NCI-H2171 (cell line): ENCODE results near the gene ALB.

Experiments
- DNase-seq: peaks from one replicate; lab custom pipeline; 2025; lab: John Stamatoyannopoulos, UW

ALB gene

DNA sequence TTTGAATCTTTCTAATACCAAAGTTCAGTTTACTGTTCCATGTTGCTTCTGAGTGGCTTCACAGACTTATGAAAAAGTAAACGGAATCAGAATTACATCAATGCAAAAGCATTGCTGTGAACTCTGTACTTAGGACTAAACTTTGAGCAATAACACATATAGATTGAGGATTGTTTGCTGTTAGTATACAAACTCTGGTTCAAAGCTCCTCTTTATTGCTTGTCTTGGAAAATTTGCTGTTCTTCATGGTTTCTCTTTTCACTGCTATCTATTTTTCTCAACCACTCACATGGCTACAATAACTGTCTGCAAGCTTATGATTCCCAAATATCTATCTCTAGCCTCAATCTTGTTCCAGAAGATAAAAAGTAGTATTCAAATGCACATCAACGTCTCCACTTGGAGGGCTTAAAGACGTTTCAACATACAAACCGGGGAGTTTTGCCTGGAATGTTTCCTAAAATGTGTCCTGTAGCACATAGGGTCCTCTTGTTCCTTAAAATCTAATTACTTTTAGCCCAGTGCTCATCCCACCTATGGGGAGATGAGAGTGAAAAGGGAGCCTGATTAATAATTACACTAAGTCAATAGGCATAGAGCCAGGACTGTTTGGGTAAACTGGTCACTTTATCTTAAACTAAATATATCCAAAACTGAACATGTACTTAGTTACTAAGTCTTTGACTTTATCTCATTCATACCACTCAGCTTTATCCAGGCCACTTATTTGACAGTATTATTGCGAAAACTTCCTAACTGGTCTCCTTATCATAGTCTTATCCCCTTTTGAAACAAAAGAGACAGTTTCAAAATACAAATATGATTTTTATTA lies 28.3 kb downstream of the ALB start:
- no peak for DNase-seq

DNA sequence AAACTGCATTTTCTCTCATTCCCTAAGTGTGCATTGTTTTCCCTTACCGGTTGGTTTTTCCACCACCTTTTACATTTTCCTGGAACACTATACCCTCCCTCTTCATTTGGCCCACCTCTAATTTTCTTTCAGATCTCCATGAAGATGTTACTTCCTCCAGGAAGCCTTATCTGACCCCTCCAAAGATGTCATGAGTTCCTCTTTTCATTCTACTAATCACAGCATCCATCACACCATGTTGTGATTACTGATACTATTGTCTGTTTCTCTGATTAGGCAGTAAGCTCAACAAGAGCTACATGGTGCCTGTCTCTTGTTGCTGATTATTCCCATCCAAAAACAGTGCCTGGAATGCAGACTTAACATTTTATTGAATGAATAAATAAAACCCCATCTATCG lies 29.1 kb downstream of the ALB start:
- no peak for DNase-seq

DNA sequence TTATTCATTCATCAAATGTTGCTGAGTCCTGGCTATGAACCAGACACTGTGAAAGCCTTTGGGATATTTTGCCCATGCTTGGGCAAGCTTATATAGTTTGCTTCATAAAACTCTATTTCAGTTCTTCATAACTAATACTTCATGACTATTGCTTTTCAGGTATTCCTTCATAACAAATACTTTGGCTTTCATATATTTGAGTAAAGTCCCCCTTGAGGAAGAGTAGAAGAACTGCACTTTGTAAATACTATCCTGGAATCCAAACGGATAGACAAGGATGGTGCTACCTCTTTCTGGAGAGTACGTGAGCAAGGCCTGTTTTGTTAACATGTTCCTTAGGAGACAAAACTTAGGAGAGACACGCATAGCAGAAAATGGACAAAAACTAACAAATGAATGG lies 30.2 kb downstream of the ALB start:
- DNase-seq = no peak

DNA sequence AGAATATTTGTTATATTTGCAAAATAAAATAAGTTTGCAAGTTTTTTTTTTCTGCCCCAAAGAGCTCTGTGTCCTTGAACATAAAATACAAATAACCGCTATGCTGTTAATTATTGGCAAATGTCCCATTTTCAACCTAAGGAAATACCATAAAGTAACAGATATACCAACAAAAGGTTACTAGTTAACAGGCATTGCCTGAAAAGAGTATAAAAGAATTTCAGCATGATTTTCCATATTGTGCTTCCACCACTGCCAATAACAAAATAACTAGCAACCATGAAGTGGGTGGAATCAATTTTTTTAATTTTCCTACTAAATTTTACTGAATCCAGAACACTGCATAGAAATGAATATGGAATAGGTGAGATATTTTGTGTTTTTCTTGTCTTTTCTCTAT lies 31.9 kb downstream of the ALB start, which contains the start of gene AFP:
Gene AFP, plus strand, starts transcription at position 238 of the 400 bp plus-strand sequence. Its CDS starts 42 bp downstream, at position 280.
- no peak for DNase-seq

DNA sequence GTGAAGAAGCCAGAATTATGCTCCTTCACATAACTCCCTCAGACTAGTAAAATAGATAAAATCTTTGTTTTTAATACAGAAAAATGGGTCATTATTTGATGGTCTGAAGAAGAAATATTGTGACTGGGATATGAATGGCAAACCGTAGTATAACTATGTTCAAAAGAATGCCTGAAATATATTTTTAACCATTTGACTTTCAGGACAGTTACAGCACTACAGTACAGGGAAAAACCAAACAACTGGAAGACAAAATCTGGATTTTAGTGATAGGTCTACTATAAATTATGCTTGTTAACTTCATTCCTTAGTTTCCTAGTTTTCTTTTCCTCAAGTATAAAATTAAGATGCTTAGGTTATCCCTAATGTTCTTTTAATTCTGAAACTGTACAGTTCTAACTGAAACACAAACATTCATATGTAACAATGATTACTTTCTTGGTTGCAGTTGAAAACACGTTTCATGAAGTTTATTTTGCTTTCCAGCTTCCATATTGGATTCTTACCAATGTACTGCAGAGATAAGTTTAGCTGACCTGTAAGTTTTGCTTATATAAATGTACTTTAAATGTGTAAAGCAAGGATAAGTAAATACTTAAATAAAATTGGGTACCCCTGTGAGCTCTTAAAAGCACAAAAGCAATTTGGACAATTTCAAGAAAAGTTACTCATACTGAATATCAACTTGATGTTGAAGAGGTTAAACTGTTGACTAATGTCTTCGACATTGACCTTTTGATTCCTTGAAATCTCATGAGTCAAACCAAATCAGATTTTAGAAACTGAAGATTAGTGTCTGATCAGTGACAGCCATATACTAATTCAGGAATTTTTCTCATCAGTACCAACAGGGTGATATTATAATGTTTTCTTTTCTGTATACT lies 32.8 kb downstream of the ALB start:
- DNase-seq = no peak

DNA sequence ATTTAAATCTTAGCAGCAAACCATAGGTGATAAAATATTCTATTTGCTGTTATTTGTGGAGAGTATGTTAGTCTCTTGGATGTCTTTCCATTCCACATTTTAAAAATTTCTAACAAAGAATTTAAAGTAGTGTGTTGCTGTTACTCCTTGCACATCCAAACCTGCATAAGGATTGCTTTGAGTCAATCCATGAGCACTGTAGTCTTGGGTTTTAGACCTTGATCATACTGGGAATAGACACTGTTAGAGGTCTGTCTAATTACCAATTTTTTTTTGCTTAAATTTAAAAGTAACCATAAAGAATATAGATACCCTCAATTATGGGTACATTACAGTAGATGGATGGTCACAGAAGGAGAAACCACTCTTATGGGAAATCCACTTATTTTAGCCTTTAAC lies 33.5 kb downstream of the ALB start:
- no peak for DNase-seq

DNA sequence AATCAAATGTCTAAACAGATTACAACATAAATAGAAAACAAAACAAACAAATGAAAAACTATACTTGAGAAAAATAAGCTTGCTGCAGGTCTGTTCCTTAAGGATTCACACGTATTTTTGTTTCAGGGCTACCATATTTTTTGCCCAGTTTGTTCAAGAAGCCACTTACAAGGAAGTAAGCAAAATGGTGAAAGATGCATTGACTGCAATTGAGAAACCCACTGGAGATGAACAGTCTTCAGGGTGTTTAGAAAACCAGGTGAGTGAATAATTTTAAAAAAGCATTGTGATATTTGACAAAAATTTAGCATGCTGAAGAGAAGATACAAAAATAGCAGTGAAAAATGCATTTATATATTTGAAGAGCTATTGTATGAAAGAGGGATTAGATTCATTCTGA lies 34.0 kb downstream of the ALB start:
- DNase-seq = no peak

DNA sequence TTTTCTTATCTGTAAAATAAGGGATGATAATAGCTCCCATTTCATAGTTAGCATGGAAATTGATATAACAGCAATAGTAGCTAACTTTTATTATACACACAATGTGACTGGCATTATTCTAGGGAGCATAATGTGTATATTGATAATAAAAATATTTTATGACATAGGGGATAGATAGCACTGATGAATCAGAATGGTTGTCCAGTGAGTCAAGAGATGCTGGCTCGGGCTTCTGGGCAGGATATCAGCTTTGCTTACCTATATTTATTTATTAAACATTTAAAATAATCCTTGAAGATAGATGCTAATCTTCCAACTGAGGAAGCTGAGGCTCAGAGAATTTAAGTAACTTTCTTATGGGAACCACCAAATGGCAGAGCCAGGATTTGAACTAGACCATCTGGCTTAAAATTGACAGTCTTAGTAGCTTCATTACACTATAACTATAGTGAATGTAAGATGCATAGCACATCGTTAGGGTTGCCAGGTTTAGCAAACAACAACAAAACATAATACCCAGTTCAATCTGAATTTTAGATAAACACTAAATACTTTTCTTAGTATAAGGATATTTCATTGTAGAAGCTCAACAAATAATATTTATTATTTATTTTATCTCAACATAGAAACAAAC lies 34.6 kb downstream of the ALB start:
- no peak for DNase-seq

DNA sequence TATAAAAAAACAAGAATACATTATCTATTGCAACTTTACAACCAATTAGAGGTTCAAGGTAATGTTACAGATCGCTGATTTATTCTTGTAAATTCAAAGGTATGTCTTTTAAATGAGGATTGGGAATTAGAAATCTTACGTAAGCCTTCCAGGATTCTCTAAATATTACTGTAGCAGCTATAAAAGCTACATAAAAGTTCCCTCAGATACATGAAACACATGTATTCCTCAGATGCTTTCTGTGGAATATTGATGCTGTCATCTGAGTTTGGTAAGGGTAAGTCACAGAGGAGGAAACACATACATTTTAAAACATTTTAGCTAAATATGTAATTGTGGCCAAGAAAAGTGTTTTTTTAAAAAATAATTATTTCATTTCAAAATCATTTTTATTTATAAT lies 35.4 kb downstream of the ALB start:
- DNase-seq = no peak

DNA sequence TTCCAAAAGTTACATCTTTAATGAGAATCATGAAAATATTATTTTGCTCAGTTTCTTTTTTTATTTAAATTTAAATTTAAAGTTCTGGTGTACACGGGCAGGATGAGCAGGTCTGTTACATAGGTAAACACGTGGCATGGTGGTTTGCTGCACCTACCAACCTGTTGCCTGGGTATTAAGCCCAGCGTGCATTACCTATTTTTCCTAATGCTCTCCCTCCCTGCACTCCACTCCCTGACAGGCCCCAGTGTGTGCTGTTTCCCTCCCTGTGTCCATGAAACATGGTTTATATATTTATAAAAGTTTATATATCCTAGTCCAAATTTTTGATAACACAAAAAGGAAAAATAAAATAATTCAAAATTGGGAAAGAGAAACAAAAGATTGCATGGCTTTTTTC lies 35.9 kb downstream of the ALB start:
- DNase-seq = no peak

DNA sequence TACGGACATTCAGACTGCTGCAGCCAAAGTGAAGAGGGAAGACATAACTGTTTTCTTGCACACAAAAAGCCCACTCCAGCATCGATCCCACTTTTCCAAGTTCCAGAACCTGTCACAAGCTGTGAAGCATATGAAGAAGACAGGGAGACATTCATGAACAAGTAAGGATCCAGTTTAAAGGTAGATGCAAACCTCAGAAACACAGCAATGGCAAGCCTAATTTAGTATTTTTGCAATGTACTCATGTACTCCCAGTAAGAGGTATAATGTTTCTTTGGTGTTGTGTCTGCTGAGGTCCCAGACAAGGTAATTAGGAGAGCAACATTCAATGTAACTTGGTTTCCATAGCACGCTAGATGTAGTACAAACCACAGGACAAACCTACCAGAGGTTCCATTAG lies 36.6 kb downstream of the ALB start:
- no peak for DNase-seq

DNA sequence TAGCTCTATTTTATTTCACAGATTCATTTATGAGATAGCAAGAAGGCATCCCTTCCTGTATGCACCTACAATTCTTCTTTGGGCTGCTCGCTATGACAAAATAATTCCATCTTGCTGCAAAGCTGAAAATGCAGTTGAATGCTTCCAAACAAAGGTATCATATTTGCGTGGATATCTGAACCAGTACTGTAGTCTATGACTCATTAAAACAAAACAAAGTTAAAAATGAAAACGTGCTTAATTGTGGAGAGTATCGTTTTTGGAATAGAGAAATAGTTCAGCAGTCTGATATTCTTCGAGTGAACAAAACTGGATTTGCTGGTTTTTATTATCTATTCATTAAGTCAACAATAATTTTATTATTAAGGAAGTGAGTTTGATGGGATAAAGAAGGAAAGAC lies 38.2 kb downstream of the ALB start:
- no peak for DNase-seq

DNA sequence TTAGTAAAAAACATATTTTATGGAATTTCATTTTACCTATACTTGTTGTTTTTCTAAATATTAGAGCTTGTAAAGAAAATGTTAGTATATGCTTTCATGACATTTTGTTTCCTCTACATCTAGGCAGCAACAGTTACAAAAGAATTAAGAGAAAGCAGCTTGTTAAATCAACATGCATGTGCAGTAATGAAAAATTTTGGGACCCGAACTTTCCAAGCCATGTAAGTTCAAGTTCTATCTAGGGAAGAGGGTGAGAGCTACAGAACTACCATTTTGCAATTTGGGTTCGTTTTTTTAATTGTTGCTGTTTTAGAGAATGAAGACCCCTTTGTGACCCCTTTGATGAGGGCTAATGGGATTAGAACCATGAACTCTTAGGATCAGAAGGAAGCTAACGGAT lies 39.1 kb downstream of the ALB start:
- no peak for DNase-seq

DNA sequence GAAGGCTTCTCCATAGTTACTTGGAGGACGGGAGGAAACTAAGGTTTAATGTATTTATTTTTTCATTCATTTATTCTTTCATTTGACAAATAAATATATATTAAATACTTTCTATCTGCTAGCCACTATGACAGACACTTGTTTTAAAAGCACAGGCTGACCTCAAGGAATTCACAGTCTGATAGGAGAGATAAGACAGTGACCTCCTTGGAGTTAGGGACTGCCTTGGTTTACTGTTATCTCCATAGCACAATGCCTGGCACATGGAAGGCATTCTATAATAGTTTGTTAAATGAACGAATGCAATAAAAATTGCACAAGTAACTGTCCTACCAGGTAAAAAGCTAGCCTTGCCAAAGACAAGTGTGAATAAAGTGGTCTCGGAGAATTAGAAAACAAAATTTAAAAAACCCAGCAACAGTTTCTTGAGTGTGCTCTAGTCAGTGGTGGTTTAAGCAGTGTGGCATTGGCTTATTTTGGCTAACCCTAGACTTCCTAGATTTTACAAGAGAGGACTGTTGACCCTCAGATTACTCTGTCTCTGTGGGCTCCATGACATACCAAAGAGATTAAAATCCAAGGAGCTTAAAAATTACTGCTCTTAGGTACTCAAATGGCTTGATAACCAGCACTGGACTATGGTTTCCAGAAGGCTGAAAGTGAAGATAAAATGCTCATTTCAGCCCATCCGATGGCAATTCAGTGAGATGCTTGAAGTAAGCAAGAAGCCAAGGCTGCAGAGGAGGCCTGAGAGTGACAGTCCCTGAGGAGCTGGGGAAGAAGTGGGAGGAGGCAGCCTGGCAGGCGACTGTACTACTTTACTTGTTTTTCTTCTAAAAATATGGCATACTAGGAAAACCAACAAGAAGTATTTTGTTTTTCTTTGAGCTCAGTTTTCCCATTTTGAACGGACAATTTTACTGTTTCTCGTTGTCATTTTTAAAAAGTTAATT lies 41.6 kb downstream of the ALB start:
- no peak for DNase-seq

DNA sequence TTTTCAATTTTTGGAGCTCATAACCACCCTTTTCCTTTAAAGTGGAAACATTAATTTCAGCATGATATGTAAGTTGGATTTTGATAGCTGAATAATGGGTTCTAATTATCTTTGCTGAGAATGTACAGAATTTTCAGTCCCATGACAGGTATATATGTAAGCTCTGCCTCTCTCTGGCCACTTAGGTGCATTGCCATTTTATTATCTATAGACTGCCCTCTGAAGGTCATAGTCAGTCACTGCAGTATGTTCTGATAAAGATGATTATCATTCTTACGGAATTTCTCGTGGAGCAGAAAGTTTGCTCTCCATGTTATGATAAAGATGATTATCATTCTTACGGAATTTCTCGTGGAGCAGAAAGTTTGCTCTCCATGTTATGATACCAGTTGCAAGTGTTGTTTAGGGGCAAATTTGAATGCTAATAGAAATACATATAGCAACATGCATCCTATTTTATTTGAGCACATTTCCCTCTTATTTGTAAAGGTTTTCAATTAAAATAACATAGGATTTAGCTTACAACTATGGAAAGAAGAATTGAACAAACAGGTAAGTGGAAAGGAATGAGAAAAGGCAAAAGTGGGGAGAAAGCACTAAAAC lies 42.4 kb downstream of the ALB start:
- DNase-seq = peak; percentile 20

DNA sequence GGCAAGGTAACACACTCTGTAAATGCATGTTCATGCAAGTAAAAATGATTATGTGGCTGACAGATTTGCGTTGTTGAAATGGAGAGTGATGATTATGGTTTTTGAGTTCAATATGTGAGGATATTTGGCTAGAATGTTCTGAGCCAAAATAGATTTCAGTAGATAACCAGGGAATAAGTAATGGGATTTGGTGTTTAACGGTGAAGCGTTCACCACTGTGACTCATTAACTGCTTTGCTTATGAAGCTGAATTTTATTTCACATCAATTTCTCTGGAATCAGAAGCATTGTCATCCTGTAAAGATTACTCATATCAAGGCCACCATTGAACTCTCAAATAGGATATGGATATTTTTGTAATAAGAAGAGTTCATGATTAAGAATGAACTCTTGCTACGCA lies 43.6 kb downstream of the ALB start:
- no peak for DNase-seq

DNA sequence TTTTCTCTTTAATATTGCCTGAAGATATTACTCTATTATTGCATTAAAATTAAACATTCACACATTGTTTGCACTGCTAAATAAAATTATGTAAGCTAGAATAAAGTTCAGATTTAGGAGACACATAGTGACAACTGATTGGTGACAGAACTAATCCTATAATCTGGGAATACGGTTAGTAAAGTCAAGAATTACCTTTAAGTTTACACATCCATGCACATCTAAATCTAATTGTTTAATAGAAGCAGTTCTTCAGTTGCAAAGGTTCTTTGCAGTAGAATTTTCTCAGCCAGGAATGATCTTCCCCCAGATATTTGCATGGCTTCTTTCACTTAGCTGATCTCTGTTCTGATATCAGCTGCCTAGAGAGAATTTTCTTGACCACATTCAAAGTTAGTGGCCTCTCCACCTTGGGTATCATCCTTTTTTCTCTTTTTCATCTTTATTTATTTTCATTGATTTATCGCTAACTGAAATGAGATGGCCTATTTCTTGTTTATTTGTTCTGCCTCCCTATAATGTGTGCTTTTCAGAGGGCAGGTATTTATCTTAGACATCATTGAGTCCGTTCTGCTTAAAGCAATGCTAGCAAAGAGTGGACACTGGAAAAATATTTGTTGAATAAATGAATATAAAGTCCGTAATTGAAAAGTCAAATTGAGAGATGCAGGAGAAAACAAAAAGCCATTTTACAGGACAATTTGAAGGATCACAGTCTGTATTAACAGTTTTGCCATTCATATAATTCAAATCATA lies 44.5 kb downstream of the ALB start:
- DNase-seq = no peak

DNA sequence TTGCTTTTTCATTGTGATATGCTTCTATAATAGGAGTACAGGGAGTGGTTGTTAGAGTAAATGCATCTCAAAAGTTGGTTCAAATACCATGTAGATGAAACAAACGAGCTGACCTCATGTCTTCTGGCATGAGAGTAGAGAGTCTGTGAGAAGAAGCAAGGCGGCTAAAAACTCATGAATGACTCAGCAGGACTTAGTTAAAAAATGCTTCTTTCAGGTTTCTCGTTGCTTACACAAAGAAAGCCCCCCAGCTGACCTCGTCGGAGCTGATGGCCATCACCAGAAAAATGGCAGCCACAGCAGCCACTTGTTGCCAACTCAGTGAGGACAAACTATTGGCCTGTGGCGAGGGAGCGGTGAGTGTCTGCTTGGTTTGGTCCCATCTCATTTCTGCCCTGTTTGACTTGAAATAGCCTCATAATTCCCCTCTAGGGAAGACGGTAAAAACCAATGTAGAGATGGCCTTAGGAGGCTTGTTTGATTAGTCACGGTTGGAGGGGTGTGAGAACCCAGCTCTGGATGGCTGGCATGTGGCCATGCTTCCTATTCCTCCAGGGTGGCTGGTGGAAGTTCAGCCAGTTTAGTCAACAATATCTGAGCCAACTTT lies 46.4 kb downstream of the ALB start:
- DNase-seq = no peak

DNA sequence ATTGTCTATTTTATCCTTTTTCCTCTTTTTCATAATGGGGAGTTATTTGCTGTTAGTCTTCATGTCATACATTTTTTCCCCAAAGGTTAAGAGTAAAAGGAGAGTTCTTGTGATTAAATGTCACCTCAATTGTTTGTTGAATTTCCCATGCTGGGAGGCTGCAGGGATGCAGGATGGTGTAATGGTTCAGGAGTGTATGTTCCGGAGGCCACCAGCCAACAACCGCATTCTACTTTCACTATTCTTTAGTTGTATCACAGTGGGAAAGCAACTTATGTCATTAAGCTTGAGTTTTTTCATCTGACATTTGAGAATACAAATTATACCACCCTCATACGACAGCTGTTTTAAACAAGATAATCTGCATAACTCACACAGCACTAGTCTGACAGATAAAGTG lies 47.3 kb downstream of the ALB start:
- DNase-seq = no peak
